B cell (primary cell): ENCODE measurements around the gene SLIT3. TPM values are rescaled to one million over a fixed set of nuclear protein-coding genes. Genes with fewer than 3 reads are reported as not detected.

Experiments used
- ATAC-seq: fragments of 200-7000 bp; cut with Tn5 transposase; one replicate; pipeline ENCODE4 v1.10.0; 2021; ENCODE audit warnings: low read depth, mild to moderate bottlenecking, moderate number of reproducible peaks, moderate library complexity
- CTCF ChIA-PET: fragments of 350-600 bp; sonication (Branson Sonifier 250); formaldehyde crosslinking; loops from one replicate; lab custom pipeline; 2021; ENCODE audit warnings: antibody characterized with exemption, inconsistent platforms; lab: Charles Lee
- POLR2A ChIA-PET: fragments of 350-600 bp; sonication (Branson Sonifier 250); formaldehyde crosslinking; loops from one replicate; lab custom pipeline; 2021; ENCODE audit warnings: antibody characterized with exemption; lab: Charles Lee
- DNase-seq: peaks from one replicate; pipeline ENCODE4 v3.0.0; 2013
- H2AFZ ChIP-seq: 2 replicates; pipeline ENCODE4 v1.6.1; 2012; ENCODE audit warnings: mild to moderate bottlenecking, low read depth, low read length; ENCODE audit not compliant: insufficient read depth, poor library complexity, severe bottlenecking
- H3K27ac ChIP-seq, 2 donors: 1 replicate in 1 of 2; 2 replicates in 1 of 2; pipeline ENCODE4 v1.5.1; 2012 to 2013; ENCODE audit warnings: low read length in 2 of 2, mild to moderate bottlenecking in 2 of 2, moderate library complexity in 1 of 2
- H3K27me3 ChIP-seq, 4 experiments: fragments of 200-600 bp in 1 of 4; sonication (generic) in 1 of 4; replicated peaks in 1 of 4; 1 replicate in 2 of 4; 2 replicates in 2 of 4; pipeline versions ENCODE4 v1.6.1 to v1.7.0; 2013 to 2016; ENCODE audit warnings: low read length in 3 of 4, mild to moderate bottlenecking in 2 of 4, mixed read lengths in 1 of 4, moderate library complexity in 1 of 4; ENCODE audit not compliant: insufficient read depth in 4 of 4, control insufficient read depth in 3 of 4; ENCODE audit errors: control extremely low read depth in 1 of 4
- H3K36me3 ChIP-seq, 2 experiments: replicated peaks in 1 of 2; 1 replicate in 1 of 2; 2 replicates in 1 of 2; pipeline versions ENCODE4 v1.6.1 to v1.7.1; 2013; ENCODE audit warnings: low read length in 1 of 2; ENCODE audit not compliant: insufficient read depth in 2 of 2, control insufficient read depth in 1 of 2; ENCODE audit errors: control extremely low read depth in 1 of 2, extremely low read depth in 1 of 2
- H3K4me1 ChIP-seq, 2 donors: fragments of 200-600 bp in 1 of 2; sonication (generic) in 1 of 2; 1 replicate in 1 of 2; 2 replicates in 1 of 2; pipeline versions ENCODE4 v1.5.1 to v1.6.1; 2013 to 2017; ENCODE audit warnings: low read length in 2 of 2; ENCODE audit not compliant: control insufficient read depth in 2 of 2, insufficient read depth in 2 of 2
- H3K4me2 ChIP-seq: replicated peaks from 2 replicates; pipeline ENCODE3; 2012; ENCODE audit warnings: mild to moderate bottlenecking, low read depth, low read length; ENCODE audit not compliant: poor library complexity, severe bottlenecking
- H3K4me3 ChIP-seq, 5 experiments: fragments of 200-600 bp in 1 of 5; sonication (generic) in 1 of 5; 1 replicate in 3 of 5; 2 replicates in 2 of 5; pipeline versions ENCODE4 v1.5.1 to v1.7.0; 2011 to 2016; ENCODE audit warnings: low read length in 4 of 5, mild to moderate bottlenecking in 4 of 5, low read depth in 2 of 5, control low read depth in 1 of 5, moderate library complexity in 1 of 5; ENCODE audit not compliant: insufficient read depth in 1 of 5; ENCODE audit errors: control extremely low read depth in 1 of 5, extremely low read depth in 1 of 5
- H3K79me2 ChIP-seq: fragments of 200-600 bp; sonication (generic); one replicate; pipeline ENCODE4 v1.6.0; 2016; ENCODE audit warnings: low read length; ENCODE audit not compliant: control insufficient read depth, insufficient read depth
- H3K9ac ChIP-seq: fragments of 200-600 bp; sonication (generic); 2 replicates; pipeline ENCODE4 v1.6.1; 2017; ENCODE audit warnings: mild to moderate bottlenecking, low read length, moderate library complexity
- H3K9me3 ChIP-seq, 3 donors: one replicate each; pipeline versions ENCODE4 v1.6.1 to v1.7.1; 2013; ENCODE audit warnings: low read length in 2 of 3; ENCODE audit not compliant: control insufficient read depth in 2 of 3, insufficient read depth in 1 of 3; ENCODE audit errors: control extremely low read depth in 1 of 3
- H4K20me1 ChIP-seq: 2 replicates; pipeline ENCODE4 v1.6.0; 2012; ENCODE audit warnings: mild to moderate bottlenecking, low read length; ENCODE audit not compliant: insufficient read depth, control insufficient read depth, poor library complexity, severe bottlenecking
- H3K27ac Mint-ChIP-seq: one replicate; pipeline ENCODE4 v1.8.0; 2021; ENCODE audit warnings: mixed read lengths
- H3K27me3 Mint-ChIP-seq: one replicate; pipeline ENCODE4 v1.8.0; 2021; ENCODE audit warnings: mixed read lengths
- H3K4me1 Mint-ChIP-seq: one replicate; pipeline ENCODE4 v1.8.0; 2021; ENCODE audit warnings: mixed read lengths
- H3K4me3 Mint-ChIP-seq: one replicate; pipeline ENCODE4 v1.8.0; 2021; ENCODE audit warnings: mixed read lengths
- H3K9me3 Mint-ChIP-seq: one replicate; pipeline ENCODE4 v1.8.0; 2022; ENCODE audit warnings: mixed read lengths; ENCODE audit not compliant: insufficient read depth
- EZH2 ChIP-seq: IDR thresholded peaks from 2 replicates; pipeline ENCODE4 v1.6.1; 2012; ENCODE audit warnings: borderline replicate concordance, low read depth, mild to moderate bottlenecking, moderate library complexity, low read length; ENCODE audit not compliant: insufficient read depth, poor library complexity, severe bottlenecking
- WGBS: methylation state at CpG from one replicate; pipeline ENCODE4 v1.1.5; 2013; ENCODE audit warnings: missing lambda C conversion rate; ENCODE audit not compliant: insufficient coverage; 5-methylcytosine and 5-hydroxymethylcytosine counted together
- intact Hi-C: fragments of 100-400 bp; cut with micrococcal nuclease; formaldehyde crosslinking; loops from one replicate; pipeline ENCODE4 v1.10.0; 2022
- polyA plus RNA-seq: library from polyadenylated mRNA; depleted of rRNA; stranded (reverse); fragments of >200 nt; gene quantifications from 2 replicates; pipeline ENCODE4 v1.2.3, GENCODE V29; 2012
- total RNA-seq, 2 donors: library from RNA; stranded (reverse); fragments of 120-200 nt in 1 of 2; gene quantifications; 1 replicate in 1 of 2; 2 replicates in 1 of 2; pipeline versions ENCODE4 v1.2.3 to v1.2.4, GENCODE V29; 2013 to 2022
- TF ChIP-seq, protein P1 (sequence below): fragments of 200-600 bp; IDR thresholded peaks from one replicate; pipeline ENCODE4 v1.8.0; 2022; ENCODE audit warnings: antibody characterized with exemption, mild to moderate bottlenecking

SLIT3 gene
- total and polyA plus RNA-seq, 2 donors (not counting 1 experiment from before 2014, with no cell fraction given), result not detected

DNA sequence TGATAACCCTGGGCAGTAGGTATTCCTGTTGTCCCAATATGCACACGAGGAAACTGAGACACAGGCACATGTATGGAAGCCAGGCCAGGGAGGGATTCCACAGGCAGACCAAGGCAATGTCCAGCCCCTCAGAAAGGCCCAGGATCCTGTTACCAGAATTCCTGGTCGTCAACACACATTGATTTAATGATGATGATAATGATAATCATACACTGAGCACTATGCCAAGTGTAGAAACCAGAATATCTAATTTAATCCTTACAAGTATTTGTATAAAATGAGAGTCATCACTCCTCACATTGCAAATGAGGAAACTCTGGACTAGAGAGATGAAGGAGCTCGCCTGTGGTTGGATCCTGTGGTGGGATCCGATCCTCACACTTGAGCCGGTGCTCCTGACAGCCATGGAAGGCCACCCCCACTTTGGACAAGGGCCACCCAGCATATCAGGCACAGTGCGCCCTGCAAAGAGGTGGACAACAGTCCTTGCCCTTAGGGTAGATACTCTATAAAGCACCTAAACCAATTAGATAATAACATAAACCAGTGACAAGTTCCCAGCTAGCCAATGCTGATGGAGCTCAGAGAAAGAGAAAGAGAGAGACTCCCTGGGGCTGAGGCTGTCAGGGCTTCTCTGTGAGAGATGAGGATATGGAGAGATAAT lies 185.3 kb downstream of the SLIT3 start:
- 82% methylated on average over 4 of the region's 6 CpGs for WGBS
- Histone ChIP-seq H4K20me1 (no peaks in the 10 kb centered on the region), H3K27me3 (no peaks in the 10 kb centered on the region), H3K9me3 (no peaks in the 10 kb centered on the region), H3K4me3 (no peak overlapping the region), H3K36me3 (no peaks in the 10 kb centered on the region), H3K79me2 (no peaks in the 10 kb centered on the region), H3K27ac (no peak overlapping the region), H2AFZ (no peak overlapping the region), H3K9ac (no peak overlapping the region), H3K4me2 (no peak overlapping the region), H3K4me1 (no peaks in the 10 kb centered on the region)
- Mint-ChIP-seq H3K27me3 (no peaks in the 10 kb centered on the region), H3K4me1 (no peaks in the 10 kb centered on the region), H3K9me3 (no peaks in the 10 kb centered on the region), H3K27ac (no peak overlapping the region), H3K4me3 (no peak overlapping the region)
- TF ChIP-seq EZH2, result no peak
- TF ChIP-seq, protein P1, sequence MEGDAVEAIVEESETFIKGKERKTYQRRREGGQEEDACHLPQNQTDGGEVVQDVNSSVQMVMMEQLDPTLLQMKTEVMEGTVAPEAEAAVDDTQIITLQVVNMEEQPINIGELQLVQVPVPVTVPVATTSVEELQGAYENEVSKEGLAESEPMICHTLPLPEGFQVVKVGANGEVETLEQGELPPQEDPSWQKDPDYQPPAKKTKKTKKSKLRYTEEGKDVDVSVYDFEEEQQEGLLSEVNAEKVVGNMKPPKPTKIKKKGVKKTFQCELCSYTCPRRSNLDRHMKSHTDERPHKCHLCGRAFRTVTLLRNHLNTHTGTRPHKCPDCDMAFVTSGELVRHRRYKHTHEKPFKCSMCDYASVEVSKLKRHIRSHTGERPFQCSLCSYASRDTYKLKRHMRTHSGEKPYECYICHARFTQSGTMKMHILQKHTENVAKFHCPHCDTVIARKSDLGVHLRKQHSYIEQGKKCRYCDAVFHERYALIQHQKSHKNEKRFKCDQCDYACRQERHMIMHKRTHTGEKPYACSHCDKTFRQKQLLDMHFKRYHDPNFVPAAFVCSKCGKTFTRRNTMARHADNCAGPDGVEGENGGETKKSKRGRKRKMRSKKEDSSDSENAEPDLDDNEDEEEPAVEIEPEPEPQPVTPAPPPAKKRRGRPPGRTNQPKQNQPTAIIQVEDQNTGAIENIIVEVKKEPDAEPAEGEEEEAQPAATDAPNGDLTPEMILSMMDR, result no peak
- intact Hi-C loops, result no loop called here
- DNase-seq, result no peak
- ATAC-seq, result no peak
- POLR2A ChIA-PET, result no interaction called here
- CTCF ChIA-PET, result no interaction called here

DNA sequence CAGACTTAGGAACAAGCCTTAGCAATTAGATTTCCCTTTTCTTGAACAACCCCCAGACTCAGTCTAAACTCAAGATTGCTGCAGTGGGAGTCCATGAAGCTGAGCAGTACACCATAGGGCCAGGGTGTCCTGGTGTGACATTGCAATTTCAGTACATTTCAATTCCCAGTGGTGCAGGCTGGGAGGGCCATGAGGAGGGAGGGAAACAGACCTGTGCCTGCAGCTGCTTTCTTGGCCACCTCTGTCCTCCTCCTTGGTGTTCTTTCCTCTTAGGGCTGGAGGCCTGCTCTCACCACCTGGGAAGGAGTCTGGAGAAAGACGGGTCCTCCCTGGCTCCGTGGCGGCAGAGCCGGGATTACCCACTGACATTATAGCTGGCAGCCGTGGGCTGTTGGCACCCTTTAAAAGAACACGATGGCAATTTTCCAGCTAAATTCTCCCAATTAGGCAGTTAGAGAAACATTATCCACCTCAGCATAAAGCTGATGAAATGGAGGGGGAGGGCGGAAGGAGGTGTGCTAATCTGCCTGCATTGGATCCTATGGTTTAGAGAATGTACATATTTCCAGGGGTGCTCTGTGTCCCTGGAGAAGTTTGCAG lies 186.4 kb downstream of the SLIT3 start:
- POLR2A ChIA-PET, result no interaction called here
- Histone ChIP-seq H3K4me2 (no peak overlapping the region), H3K9ac (no peak overlapping the region), H2AFZ (no peak overlapping the region), H3K27ac (no peak overlapping the region), H3K9me3 (peaks cover 0 to 2% (median 0%) of the 10 kb centered on the region in 3 donors), H3K4me3 (no peak overlapping the region), H3K36me3 (no peaks in the 10 kb centered on the region), H3K4me1 (no peaks in the 10 kb centered on the region), H4K20me1 (no peaks in the 10 kb centered on the region), H3K79me2 (no peaks in the 10 kb centered on the region), H3K27me3 (no peaks in the 10 kb centered on the region)
- Mint-ChIP-seq H3K9me3 (no peaks in the 10 kb centered on the region), H3K4me1 (no peaks in the 10 kb centered on the region), H3K4me3 (no peak overlapping the region), H3K27ac (no peak overlapping the region), H3K27me3 (no peaks in the 10 kb centered on the region)
- no peak for DNase-seq
- CTCF ChIA-PET, result no interaction called here
- intact Hi-C loops, result no loop called here
- 100% methylated on average over 4 of the region's 7 CpGs for WGBS
- TF ChIP-seq, protein P1, result no peak
- TF ChIP-seq EZH2, result no peak
- no peak for ATAC-seq
